Esophagus mucosa (tissue), 1 donor: ENCODE data around the gene RAPGEF2. TPM values are rescaled to one million over a fixed set of nuclear protein-coding genes. Genes with fewer than 3 reads are reported as not detected.
"Not testable (repeated sequence)": the region's sequence is repeated elsewhere in the genome, so short reads cannot be mapped to it uniquely, and the experiment has no call there.

Experiments
- ATAC-seq: fragments of 200-7000 bp; cut with Tn5 transposase; one replicate; pipeline ENCODE4 v1.9.1; 2020
- total RNA-seq: library from RNA; stranded (reverse); gene quantifications from one replicate; pipeline ENCODE4 v1.2.4, GENCODE V29; 2023
- donor health status: DM: yes; HTN: yes; CAD: no.

The RAPGEF2 gene
- total RNA-seq, 1 donor from 2014 or later: 8.4 TPM

DNA sequence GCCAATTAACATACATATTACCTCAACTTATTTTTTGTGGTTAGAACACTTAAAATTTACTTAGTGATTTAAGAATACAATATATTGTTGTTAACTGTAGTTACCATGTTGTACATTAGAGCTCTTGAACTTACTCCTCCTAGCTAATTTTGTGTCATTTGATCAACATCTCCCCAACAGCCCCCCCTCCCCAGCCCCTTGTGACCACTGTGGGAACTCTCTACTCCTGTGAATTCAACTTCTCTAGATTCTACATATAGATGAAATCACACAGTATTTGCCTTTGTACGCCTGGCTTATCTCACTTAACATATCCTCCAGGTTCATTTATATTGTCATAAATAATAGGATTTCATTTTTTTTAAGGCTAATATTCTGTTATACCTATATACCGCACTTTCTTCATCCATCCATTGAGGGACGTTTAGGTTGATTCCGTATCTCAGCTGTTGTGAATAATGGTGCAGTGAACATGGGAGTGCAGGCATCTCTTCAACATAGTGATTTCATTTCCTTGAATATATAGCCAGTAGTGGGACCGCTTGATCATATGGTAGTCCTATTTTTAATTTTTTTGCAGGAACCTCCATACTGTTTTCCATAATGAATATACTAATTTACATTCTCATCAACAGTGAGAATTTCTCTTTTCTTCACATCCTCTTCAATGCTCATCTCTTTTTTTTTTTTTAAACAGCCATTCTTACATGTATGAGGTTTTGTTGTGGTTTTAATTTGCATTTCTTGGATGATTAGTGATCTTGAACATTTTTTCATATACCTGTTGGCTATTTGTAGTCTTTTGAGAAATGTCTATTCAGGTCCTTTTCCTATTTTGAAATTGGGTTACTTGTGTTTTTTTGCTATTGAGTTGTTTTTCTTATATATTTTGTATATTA lies 66.8 kb downstream of the RAPGEF2 start:
- ATAC-seq: no peak

DNA sequence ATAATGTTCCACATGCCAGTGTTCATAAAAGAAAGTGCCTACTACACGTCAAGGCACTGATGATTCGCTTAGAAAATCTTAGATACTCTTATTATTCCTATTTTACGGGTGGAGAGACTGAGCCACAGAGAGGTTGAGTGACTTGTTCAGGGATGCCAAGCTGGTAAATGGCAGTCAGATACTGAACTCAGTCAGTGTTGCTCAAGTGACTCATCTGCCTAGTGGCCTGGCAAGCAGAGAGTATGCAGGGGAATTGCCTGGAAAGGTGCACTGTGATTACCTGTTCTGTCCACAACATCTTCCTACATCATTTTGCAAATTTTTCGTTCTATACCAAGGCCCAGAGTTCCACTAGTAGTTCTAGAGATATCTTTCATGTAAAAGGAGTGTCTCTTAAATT lies 68.4 kb downstream of the RAPGEF2 start:
- peak; percentile 54 for ATAC-seq

- no peak for ATAC-seq
Measured at GRCh38 chr4:159173886-159174285, 71.0 kb downstream of the RAPGEF2 start.

DNA sequence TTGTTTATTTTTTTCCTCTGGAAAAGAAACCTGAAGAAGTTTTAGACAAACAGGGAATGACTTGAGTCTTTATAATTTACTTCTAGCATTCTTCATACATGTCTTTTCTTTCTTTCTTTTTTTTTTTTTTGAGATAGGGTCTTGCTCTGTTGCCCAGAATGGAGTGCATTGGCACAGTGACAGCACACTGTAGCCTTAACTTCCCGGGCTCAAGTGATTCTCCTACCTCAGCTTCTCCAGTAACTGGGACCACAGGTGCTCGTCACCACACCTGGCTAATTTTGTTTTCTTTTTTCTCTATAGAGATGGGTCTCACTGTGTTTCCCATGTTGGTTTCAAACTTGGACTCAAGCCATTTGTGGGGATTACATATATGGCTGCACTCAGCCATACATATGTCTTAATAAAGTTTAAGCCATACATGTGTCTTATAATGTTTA lies 71.8 kb downstream of the RAPGEF2 start:
- no peak for ATAC-seq

GRCh38 chr4:159175085-159175988 lies 72.5 kb downstream of the RAPGEF2 start:
- peak; percentile 91 for ATAC-seq

GRCh38 chr4:159175989-159176375 lies 73.1 kb downstream of the RAPGEF2 start:
- no peak for ATAC-seq

- ATAC-seq: no peak
Measured at GRCh38 chr4:159177265-159178150, 74.6 kb downstream of the RAPGEF2 start.

- no peak for ATAC-seq
Measured at GRCh38 chr4:159178151-159178546, 75.3 kb downstream of the RAPGEF2 start.

DNA sequence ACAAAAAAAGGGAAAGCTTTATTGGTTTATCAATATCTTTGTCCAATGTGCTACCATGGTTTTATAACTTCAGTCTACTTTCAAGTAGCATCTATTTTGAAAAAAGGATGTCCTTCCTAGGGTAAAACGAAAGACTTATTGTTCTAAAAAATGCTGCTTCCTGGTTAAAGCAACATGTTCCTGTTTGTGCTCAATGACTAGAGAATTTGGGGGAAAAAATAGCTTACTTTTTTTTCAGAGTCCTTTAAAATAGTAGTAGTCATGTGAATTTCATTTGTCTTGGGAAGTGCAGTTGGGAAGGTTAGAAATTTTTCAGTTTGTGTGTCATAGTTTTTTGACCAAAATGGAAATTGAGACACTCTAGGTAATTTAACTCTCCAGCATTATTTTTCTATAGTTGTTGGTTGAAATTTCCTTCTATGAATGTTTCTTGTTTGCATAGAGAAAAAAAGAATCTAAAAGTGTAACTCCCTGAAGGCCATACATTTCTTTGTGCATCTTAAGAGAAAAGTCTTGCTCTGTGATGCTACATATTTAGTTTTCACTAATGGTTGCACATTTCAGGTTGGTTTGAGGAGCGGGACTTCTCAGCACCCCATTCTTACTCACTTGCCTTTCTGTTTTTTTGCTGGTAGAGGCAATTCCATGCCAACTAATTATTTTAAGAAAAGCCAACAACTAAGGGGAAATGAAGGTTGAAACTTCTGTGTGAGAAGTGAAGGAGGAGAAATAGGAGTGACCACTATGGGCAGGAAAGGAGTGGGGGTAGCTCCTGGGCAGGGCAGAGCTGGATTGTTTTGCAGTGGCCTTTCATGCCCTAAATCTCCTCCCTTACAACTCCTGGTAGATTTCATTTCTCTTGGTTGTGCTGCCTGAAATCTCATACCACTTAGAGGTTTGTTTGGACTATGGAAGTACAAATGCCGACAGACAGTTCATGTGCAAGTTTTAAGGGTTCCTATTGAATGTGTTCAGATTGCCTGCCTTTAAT lies 76.4 kb downstream of the RAPGEF2 start:
- no peak for ATAC-seq

- ATAC-seq: not testable (repeated sequence)
Measured at GRCh38 chr4:159183885-159184605, 81.2 kb downstream of the RAPGEF2 start.

DNA sequence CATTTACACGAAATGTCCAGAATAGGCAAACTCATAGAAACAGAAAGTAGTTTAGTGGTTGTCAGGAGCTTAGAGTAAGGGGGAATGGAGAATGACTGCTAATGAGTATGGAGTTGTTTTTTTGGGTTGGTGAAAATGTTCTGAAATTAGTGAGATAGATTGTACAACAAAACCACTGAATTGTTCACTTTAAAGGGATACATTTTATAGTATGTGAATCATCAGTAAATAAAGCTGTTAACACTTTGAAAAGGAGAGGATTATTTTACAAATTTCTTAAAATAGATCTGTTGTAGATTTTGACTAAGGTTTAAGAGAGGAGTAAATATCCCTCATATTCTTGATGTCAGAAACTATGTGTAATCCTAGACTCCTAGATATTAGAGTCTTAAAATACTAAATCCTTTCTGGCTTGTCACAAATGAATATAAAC lies 82.7 kb downstream of the RAPGEF2 start:
- no peak for ATAC-seq

DNA sequence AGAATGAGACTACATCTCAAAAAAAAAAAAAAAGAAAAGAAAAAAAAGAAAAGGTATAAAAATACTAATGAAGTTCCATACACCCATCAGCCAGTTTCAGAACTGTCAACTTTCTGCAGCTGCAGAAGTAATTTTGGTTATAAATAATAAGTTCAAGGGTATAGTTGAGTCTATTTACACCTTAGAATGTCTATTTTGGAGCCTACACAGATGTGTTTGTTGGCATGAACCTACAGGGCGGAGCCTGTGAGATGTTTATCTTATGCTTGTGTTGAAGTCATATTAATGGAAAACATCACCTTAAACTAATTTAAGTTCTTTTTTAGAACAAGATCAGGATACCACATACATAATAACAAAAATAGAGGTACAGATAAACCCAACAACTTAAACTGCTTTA lies 85.8 kb downstream of the RAPGEF2 start:
- ATAC-seq: no peak

GRCh38 chr4:159190651-159191050 lies 87.8 kb downstream of the RAPGEF2 start:
- ATAC-seq: no peak

GRCh38 chr4:159191989-159192388 lies 89.1 kb downstream of the RAPGEF2 start:
- ATAC-seq: peak; percentile 26

DNA sequence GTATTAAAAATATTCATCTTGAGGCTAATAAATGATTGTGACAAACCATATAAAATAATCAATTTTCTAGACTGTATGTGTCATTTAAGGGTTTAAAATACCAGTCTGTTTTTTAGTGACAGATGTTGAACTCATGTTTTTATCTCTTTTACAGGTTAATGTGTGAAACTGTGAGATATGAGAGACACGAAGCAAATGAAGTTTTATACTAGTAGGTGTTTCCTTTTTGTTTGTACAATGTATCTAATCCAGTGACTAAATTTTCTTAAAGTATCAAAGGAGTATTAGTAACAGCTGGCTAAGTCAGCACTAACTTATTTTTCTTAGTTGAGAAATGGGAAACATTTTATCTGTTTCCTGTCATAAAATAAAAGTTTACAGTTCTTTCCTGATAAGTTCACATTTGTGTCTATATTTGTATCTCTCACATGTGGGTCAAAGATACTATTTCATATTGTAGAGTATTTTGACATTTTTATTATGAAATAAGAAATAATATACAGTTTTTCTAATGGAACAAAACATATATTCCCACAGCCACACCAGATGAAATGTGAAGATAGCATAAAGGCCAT lies 90.3 kb downstream of the RAPGEF2 start:
- no peak for ATAC-seq

GRCh38 chr4:159195361-159195769 lies 92.5 kb downstream of the RAPGEF2 start:
- ATAC-seq: no peak

DNA sequence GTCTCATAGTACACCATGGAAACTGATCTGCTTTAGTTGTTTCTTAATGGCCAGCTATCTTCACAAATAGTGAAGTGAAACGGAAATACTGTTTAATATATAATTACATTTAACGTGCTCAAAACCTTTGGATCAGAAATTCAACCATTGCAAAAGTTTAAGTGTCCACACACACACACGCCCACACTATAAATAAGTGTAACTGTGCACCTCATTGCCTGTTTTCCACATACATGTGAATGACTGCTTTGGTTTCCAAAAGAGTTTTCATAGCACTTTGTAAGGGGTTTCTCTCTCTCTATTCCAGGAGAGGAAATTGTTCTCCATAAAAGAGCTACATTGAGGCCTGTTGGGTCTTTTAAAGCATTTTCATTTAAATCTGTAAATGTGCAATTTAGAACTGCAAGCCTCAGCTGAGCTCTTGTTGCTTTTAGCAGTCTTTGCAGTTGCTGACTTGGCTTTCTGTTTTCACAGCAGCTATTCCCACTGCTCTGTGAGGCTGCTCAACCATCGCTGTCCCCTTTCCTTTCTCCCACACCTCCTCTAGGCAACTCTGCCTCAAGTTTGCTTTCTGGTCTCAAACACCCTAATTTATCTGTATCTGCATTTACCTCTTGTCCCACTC lies 94.5 kb downstream of the RAPGEF2 start:
- no peak for ATAC-seq

GRCh38 chr4:159197885-159198269 lies 95.0 kb downstream of the RAPGEF2 start:
- no peak for ATAC-seq

DNA sequence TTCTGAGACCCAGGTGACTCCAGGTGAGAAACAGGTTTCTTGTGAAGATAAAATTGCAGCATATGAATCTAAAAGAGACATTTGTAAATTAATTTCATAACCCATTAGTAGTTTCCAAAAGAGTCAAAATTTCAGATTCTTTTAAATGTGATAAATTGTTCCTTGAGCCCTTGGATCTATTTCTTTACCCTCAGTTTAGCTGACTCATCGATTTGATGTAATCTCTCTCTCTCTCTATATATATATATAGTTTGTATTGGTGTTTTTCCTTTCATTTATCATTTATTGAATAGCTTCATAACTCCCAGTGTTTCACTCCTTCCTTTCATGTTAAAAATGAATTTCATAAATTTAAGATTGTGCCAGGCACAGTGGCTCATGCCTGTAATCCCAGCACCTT lies 96.9 kb downstream of the RAPGEF2 start:
- ATAC-seq: no peak
